ENCODE results near the gene KLK14. TPM values are rescaled to one million over a fixed set of nuclear protein-coding genes. Genes with fewer than 3 reads are reported as not detected.

The KLK14 gene
- total RNA-seq, 2 experiments from 2014 or later = 0.20 TPM; not detected in 1

- no peak for DNase-seq
- POLR2A ChIA-PET = no interaction called here
- H3K4me3 Mint-ChIP-seq = no peak overlapping the region
- no peaks in the 10 kb centered on the region for H3K36me3 Mint-ChIP-seq (ENCODE audit: low read depth)
- no peak overlapping the region for H3K27ac Mint-ChIP-seq
- H3K4me1 Mint-ChIP-seq = no peaks in the 10 kb centered on the region
- peaks cover 8% of the 10 kb centered on the region for H3K27me3 Mint-ChIP-seq
- CTCF ChIA-PET = no interaction called here
- H3K9me3 Mint-ChIP-seq = no peaks in the 10 kb centered on the region
Measured at GRCh38 chr19:51075998-51076397, 6.7 kb downstream of the KLK14 start.

DNA sequence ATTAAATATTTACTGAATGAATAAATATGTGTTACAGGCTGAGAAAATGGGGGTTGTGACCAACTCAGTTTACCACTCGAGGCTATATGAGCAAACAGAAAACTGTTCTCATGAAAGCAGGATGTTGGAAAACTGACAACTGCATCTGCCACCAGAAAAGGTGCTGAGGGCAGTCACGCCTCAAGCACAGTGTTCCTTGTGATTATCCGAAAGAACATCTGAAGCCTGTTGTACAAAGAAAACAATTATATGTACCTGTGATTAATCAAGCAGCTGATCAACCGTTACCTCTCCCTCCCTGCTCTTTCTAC, 11.6 kb downstream of the KLK14 start:
- Mint-ChIP-seq H3K4me3 (no peak overlapping the region), H3K36me3 (ENCODE audit: low read depth) (no peaks in the 10 kb centered on the region), H3K9me3 (no peaks in the 10 kb centered on the region), H3K4me1 (no peaks in the 10 kb centered on the region), H3K27me3 (peaks cover 21% of the 10 kb centered on the region), H3K27ac (no peak overlapping the region)
- POLR2A ChIA-PET = no interaction called here
- CTCF ChIA-PET = no interaction called here
- no peak for DNase-seq

DNA sequence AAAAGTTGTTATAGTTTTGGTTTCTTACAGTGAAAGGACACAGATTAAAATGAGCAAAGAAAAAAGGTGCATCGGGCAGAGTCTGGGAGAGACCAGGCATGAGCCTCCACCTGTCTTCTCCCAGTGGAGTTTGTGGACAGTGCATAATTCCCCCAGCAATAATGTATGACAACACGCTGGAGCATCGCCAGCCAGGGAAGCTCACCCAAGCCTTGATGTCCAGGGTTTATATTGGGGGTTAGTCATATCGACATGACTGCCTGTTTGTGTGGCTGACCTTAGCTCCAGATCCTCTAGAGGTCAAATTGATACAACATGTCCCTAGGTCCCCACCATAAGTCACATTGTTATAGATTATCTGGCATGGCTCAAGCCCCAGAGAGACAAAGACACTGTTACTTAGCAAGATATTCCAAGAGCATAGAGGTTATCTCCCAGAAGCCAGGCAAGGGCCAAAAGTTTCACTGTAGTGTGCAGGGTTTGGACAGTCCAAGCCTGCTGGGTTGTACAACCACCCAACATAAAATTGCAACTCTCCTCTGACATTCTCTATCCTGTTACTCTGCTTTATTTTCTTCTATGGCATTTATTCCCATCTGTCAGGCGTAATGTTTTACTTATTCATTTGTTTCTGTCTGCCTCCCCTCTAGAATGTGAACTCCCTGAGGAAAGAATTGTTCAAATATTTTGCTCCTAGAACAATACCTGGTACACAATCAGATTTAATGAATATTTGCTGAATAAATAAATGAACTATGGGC, 12.2 kb downstream of the KLK14 start:
- Mint-ChIP-seq H3K36me3 (ENCODE audit: low read depth) (no peaks in the 10 kb centered on the region), H3K4me1 (no peaks in the 10 kb centered on the region), H3K4me3 (no peak overlapping the region), H3K27me3 (peaks cover 24% of the 10 kb centered on the region), H3K27ac (no peak overlapping the region), H3K9me3 (no peaks in the 10 kb centered on the region)
- ChIA-PET CTCF (no interaction called here), POLR2A (no interaction called here)
- DNase-seq = no peak

DNA sequence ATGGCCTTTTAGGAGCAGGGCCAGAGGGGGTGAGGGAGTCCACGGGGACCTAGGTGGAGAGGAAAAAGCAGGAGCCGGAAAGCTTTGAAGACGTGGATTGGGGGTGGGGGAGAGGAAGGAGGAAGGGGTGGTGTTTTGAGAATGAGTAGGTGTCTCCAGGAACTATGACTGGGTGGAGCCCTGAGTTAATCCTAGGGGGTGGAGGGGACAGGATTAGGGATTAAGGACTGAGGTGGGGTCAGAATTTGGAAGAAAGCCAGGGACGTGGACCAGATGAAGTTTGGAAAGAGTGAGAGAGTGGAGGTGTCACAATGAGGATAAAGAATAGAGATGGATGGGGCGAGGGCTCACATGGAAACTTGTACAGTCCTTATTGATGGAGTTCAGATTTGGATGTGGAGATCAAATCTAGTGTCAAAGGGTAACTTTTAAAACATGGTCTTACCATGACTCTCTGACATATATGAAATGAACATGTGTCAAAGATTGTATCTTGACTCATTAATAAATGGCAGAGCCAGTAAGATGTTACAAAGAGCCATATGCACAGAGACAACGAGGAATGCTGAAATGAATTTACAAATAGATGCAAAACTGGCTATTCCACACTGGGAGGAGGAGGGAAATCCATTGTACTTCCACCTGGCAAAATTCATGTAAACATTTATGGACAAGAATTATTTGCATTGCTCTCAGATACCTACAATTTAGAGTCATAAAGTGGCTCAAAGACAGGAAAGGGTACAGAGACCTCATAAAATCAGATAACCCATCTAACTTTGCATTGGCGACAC, 16.1 kb downstream of the KLK14 start:
- Mint-ChIP-seq H3K36me3 (ENCODE audit: low read depth) (no peaks in the 10 kb centered on the region), H3K9me3 (no peaks in the 10 kb centered on the region), H3K27ac (no peak overlapping the region), H3K4me1 (no peaks in the 10 kb centered on the region), H3K27me3 (peaks cover 32% of the 10 kb centered on the region), H3K4me3 (no peak overlapping the region)
- ChIA-PET POLR2A (no interaction called here), CTCF (no interaction called here)
- DNase-seq = no peak

DNA sequence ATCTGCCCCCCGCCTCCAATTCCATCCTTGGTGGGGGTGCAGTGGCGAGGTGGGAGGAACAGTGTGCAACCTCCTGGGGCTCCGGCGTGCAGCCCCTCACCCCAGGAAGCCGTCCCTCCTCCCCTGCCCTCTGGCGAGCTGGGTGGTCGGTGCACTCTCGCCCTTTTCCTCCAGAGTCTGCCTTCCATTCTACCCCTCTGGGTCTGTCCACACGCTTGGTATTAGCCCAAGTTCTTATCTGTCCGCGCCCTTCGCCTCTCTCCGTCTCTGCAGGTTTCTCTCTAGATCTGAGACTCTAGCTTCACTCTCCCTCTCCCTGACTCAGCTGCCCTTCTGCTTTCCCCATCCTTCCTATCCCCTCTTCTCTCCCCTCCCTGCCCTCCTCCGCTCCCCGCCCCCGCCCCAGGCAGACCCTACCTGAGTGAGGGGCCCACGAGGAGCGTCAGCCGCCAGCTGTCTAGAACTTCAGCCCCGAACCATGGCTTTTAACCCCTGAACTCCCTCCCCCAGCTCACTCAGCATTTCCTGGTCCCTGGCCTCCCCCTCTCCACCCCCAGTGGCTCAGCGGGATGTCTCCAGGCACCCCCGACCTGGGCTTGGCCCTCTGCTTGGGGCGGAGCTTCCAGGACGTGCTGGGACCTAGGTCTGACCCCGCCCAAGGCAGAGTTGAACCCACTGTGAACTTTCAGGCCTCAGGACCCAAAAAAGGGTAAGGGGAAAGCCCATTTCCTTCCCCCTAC, 17.3 kb downstream of the KLK14 start:
- Mint-ChIP-seq H3K9me3 (no peaks in the 10 kb centered on the region), H3K4me1 (no peaks in the 10 kb centered on the region), H3K36me3 (ENCODE audit: low read depth) (no peaks in the 10 kb centered on the region), H3K4me3 (no peak overlapping the region), H3K27ac (no peak overlapping the region), H3K27me3 (peaks cover 38% of the 10 kb centered on the region)
- DNase-seq = no peak
- CTCF ChIA-PET = no interaction called here
- POLR2A ChIA-PET = no interaction called here

DNA sequence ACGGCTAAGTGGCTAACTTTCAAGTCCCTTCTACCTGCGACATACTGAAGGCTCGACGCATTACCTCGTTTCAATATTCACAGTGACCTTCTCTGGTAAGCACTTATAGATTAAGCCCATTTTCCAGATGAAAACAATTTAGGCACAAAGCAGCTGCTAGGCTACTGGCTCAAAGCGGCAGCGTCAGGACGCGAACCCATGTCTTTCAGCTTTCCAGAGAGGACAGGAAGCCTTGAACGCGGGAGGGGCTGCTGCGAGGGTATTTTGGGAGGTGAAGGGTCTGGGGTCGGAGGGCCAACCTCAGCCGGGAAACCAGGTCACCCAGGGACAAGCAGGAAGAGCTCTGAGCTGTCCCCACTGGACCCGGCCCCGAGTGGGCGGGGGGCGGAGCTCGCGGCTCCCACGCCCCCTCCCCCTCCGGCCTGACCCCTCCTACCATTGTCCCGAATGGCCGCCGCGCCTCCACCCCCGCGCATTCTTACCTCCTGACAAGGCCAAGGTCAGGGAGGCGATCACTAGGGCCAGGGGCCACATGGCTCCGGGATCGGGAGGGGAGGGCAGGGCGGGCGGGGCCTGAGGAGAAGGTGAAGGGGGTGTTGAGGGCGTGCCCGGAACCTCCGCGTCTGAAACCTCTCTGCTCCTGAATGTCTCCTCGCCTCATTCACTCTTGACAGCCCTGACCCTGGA, 18.0 kb downstream of the KLK14 start, which contains the start of gene KLK13:
Gene KLK13, minus strand, starts transcription at position 559 of the 687 bp plus-strand sequence. Its CDS starts 25 bp downstream, at position 534.
- H3K36me3 Mint-ChIP-seq (ENCODE audit: low read depth) = no peaks in the 10 kb centered on the region
- no peaks in the 10 kb centered on the region for H3K4me1 Mint-ChIP-seq
- no peak within 1 kb of the TSS for H3K4me3 Mint-ChIP-seq
- H3K9me3 Mint-ChIP-seq = no peaks in the 10 kb centered on the region
- peaks cover 38% of the 10 kb centered on the region for H3K27me3 Mint-ChIP-seq
- no peak within 1 kb of the TSS for H3K27ac Mint-ChIP-seq
- ChIA-PET CTCF (no interaction called here), POLR2A (no interaction called here)
- DNase-seq = no peak

- CTCF ChIA-PET = no interaction called here
- H3K27me3 Mint-ChIP-seq = peaks cover 41% of the 10 kb centered on the region
Measured at GRCh38 chr19:51063664-51064063, 19.0 kb downstream of the KLK14 start.

GRCh38 chr19:51060973-51061372, 21.7 kb downstream of the KLK14 start:
- CTCF ChIA-PET = no interaction called here
- no peaks in the 10 kb centered on the region for H3K9me3 Mint-ChIP-seq
- POLR2A ChIA-PET = no interaction called here

More at GRCh38 chr19:51063664-51064063, 19.0 kb downstream of the KLK14 start:
- Mint-ChIP-seq H3K27ac (no peak overlapping the region), H3K36me3 (ENCODE audit: low read depth) (no peaks in the 10 kb centered on the region), H3K4me3 (no peak overlapping the region), H3K9me3 (no peaks in the 10 kb centered on the region), H3K4me1 (no peaks in the 10 kb centered on the region)
- POLR2A ChIA-PET = no interaction called here
- DNase-seq = no peak

DNA sequence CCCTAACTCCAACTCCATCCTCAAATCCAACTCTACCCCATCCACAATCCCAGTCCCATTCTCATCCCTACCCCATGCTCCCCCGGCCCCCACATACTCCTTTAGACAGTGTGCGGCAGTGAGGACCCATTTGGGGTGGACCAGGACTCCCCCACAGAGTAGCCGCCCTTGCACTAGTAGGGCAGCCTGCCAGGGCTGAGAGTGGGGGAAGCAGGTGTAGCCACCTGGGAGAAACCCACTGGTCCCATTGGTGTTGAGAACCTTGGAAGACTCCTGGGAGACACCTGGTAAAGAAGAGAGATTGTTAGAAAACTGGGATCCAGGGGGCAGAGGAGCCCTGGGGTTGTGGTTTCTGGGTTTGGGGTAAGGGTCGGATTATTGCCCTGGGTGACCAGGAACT, 22.4 kb downstream of the KLK14 start:
- DNase-seq = no peak
- Mint-ChIP-seq H3K27ac (no peak overlapping the region), H3K9me3 (no peaks in the 10 kb centered on the region), H3K4me3 (no peak overlapping the region), H3K4me1 (no peaks in the 10 kb centered on the region), H3K27me3 (peaks cover 44% of the 10 kb centered on the region), H3K36me3 (ENCODE audit: low read depth) (no peaks in the 10 kb centered on the region)
- POLR2A ChIA-PET = no interaction called here
- CTCF ChIA-PET = no interaction called here

More at GRCh38 chr19:51060973-51061372, 21.7 kb downstream of the KLK14 start:
- no peaks in the 10 kb centered on the region for H3K4me1 Mint-ChIP-seq
- DNase-seq = no peak
- H3K36me3 Mint-ChIP-seq (ENCODE audit: low read depth) = no peaks in the 10 kb centered on the region
- H3K27me3 Mint-ChIP-seq = peaks cover 43% of the 10 kb centered on the region
- H3K4me3 Mint-ChIP-seq = no peak overlapping the region
- no peak overlapping the region for H3K27ac Mint-ChIP-seq

DNA sequence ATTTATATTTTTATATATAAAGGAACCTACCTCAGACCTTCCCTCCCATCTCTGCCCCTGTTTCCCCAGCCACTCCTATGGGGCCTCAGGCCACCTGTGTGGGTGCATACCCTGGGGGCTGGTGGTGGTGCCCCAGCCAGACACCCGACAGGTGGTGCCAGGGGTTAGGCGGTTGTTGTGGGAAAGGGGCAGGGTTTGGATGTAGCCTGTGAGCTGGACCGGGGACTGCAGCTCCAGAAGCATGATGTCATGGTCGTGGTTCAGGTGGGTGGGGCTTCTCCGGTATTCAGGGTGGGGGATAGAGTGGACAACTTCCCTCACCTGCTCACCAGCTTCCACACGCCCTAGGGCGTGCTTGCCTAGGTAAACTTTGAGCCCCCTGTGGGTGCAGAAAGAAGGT, 23.0 kb downstream of the KLK14 start:
- Mint-ChIP-seq H3K4me1 (no peaks in the 10 kb centered on the region), H3K27ac (no peak overlapping the region), H3K4me3 (no peak overlapping the region), H3K36me3 (ENCODE audit: low read depth) (no peaks in the 10 kb centered on the region), H3K27me3 (peaks cover 41% of the 10 kb centered on the region), H3K9me3 (no peaks in the 10 kb centered on the region)
- CTCF ChIA-PET = no interaction called here
- no peak for DNase-seq
- POLR2A ChIA-PET = no interaction called here

GRCh38 chr19:51055866-51056265, 26.8 kb downstream of the KLK14 start:
- Mint-ChIP-seq H3K9me3 (no peaks in the 10 kb centered on the region), H3K27ac (no peak overlapping the region), H3K4me1 (no peaks in the 10 kb centered on the region), H3K36me3 (ENCODE audit: low read depth) (no peaks in the 10 kb centered on the region), H3K27me3 (peaks cover 38% of the 10 kb centered on the region), H3K4me3 (no peak overlapping the region)
- ChIA-PET CTCF (no interaction called here), POLR2A (no interaction called here)
- no peak for DNase-seq

DNA sequence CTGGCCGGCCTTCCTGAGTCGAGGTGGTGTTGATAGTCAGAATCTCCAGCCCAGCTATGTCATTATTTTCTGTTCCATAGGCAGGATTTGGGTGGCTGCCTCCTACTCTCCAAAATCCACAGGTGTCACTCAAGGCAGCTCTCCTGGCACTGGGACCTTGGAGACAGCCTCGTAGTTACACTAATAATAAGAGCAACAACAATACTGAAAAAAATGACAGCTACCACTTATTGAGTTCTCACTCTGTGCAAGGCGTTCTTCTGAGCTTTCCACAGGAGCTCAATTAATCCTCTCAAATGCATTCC, 35.7 kb downstream of the KLK14 start:
- Mint-ChIP-seq H3K4me3 (no peak overlapping the region), H3K9me3 (no peaks in the 10 kb centered on the region), H3K36me3 (ENCODE audit: low read depth) (no peaks in the 10 kb centered on the region), H3K4me1 (no peaks in the 10 kb centered on the region), H3K27me3 (peaks cover 8% of the 10 kb centered on the region), H3K27ac (no peak overlapping the region)
- no peak for DNase-seq
- POLR2A ChIA-PET = no interaction called here
- CTCF ChIA-PET = no interaction called here

GRCh38 chr19:51044327-51044726, 38.4 kb downstream of the KLK14 start:
- Mint-ChIP-seq H3K36me3 (ENCODE audit: low read depth) (no peaks in the 10 kb centered on the region), H3K9me3 (no peaks in the 10 kb centered on the region), H3K4me1 (no peaks in the 10 kb centered on the region), H3K27ac (no peak overlapping the region), H3K4me3 (no peak overlapping the region), H3K27me3 (peaks cover 8% of the 10 kb centered on the region)
- POLR2A ChIA-PET = no interaction called here
- no peak for DNase-seq
- CTCF ChIA-PET = no interaction called here

Data from activated CD4-positive, alpha-beta memory T cell treated with anti-CD3 and anti-CD28 coated beads, Interleukin-2, amount 10 ng/mL, durations not matched to agents 7 days and 5 days (primary cell).